ENCODE results near the gene CYBB.
"Not testable (repeated sequence)": the region's sequence is repeated elsewhere in the genome, so short reads cannot be mapped to it uniquely, and the experiment has no call there.

CYBB gene

GRCh38 chrX:37759351-37759750 lies 20.5 kb upstream of the CYBB start:
- Histone ChIP-seq H3K4me3 (ENCODE audit: insufficient read depth, low read depth, low read length) (no peak overlapping the region), H3K36me3 (ENCODE audit: control insufficient read depth, insufficient read depth, low read length) (no peaks in the 10 kb centered on the region), H3K27ac (ENCODE audit: insufficient read depth, low read depth, low read length, poor library complexity, severe bottlenecking) (no peak overlapping the region), H3K9me3 (ENCODE audit: control insufficient read depth, low read length) (no peaks in the 10 kb centered on the region), H3K27me3 (ENCODE audit: control insufficient read depth, insufficient read depth, low read length, poor library complexity, severe bottlenecking) (no peaks in the 10 kb centered on the region), H3K4me1 (ENCODE audit: control insufficient read depth, insufficient read depth, low read length) (no peaks in the 10 kb centered on the region)
- WGBS, 2 experiments: 100% methylated on average over 1 of the region's 1 CpG; no CpG with 5 or more reads in 1 of the 2 experiments

GRCh38 chrX:37759878-37760418 lies 19.9 kb upstream of the CYBB start:
- no peak overlapping the region for H3K4me3 ChIP-seq (ENCODE audit: insufficient read depth, low read depth, low read length)
- 87 to 100% methylated on average over 2 of the region's 2 CpGs for WGBS, 2 experiments
- no peak overlapping the region for H3K27ac ChIP-seq (ENCODE audit: insufficient read depth, low read depth, low read length, poor library complexity, severe bottlenecking)
- no peaks in the 10 kb centered on the region for H3K27me3 ChIP-seq (ENCODE audit: control insufficient read depth, insufficient read depth, low read length, poor library complexity, severe bottlenecking)
- no peaks in the 10 kb centered on the region for H3K36me3 ChIP-seq (ENCODE audit: control insufficient read depth, insufficient read depth, low read length)
- H3K9me3 ChIP-seq (ENCODE audit: control insufficient read depth, low read length): no peaks in the 10 kb centered on the region
- H3K4me1 ChIP-seq (ENCODE audit: control insufficient read depth, insufficient read depth, low read length): no peaks in the 10 kb centered on the region

GRCh38 chrX:37763400-37763799 lies 16.5 kb upstream of the CYBB start:
- Histone ChIP-seq H3K4me1 (ENCODE audit: control insufficient read depth, insufficient read depth, low read length) (no peaks in the 10 kb centered on the region), H3K27ac (ENCODE audit: insufficient read depth, low read depth, low read length, poor library complexity, severe bottlenecking) (no peak overlapping the region), H3K4me3 (ENCODE audit: insufficient read depth, low read depth, low read length) (no peak overlapping the region), H3K36me3 (ENCODE audit: control insufficient read depth, insufficient read depth, low read length) (no peaks in the 10 kb centered on the region), H3K27me3 (ENCODE audit: control insufficient read depth, insufficient read depth, low read length, poor library complexity, severe bottlenecking) (no peaks in the 10 kb centered on the region), H3K9me3 (ENCODE audit: control insufficient read depth, low read length) (no peaks in the 10 kb centered on the region)

- H3K4me3 ChIP-seq (ENCODE audit: insufficient read depth, low read depth, low read length): no peak overlapping the region
- no peaks in the 10 kb centered on the region for H3K36me3 ChIP-seq (ENCODE audit: control insufficient read depth, insufficient read depth, low read length)
- no peaks in the 10 kb centered on the region for H3K9me3 ChIP-seq (ENCODE audit: control insufficient read depth, low read length)
- no peak overlapping the region for H3K27ac ChIP-seq (ENCODE audit: insufficient read depth, low read depth, low read length, poor library complexity, severe bottlenecking)
- H3K27me3 ChIP-seq (ENCODE audit: control insufficient read depth, insufficient read depth, low read length, poor library complexity, severe bottlenecking): no peaks in the 10 kb centered on the region
- H3K4me1 ChIP-seq (ENCODE audit: control insufficient read depth, insufficient read depth, low read length): no peaks in the 10 kb centered on the region
These were observed 14.4 kb upstream of the CYBB start for GRCh38 chrX:37765507-37765906.

GRCh38 chrX:37767430-37767829 lies 12.4 kb upstream of the CYBB start:
- Histone ChIP-seq H3K27ac (ENCODE audit: insufficient read depth, low read depth, low read length, poor library complexity, severe bottlenecking) (no peak overlapping the region), H3K9me3 (ENCODE audit: control insufficient read depth, low read length) (no peaks in the 10 kb centered on the region), H3K4me3 (ENCODE audit: insufficient read depth, low read depth, low read length) (no peak overlapping the region), H3K4me1 (ENCODE audit: control insufficient read depth, insufficient read depth, low read length) (no peaks in the 10 kb centered on the region), H3K36me3 (ENCODE audit: control insufficient read depth, insufficient read depth, low read length) (no peaks in the 10 kb centered on the region), H3K27me3 (ENCODE audit: control insufficient read depth, insufficient read depth, low read length, poor library complexity, severe bottlenecking) (no peaks in the 10 kb centered on the region)
- WGBS, 2 experiments: 82 to 92% methylated on average over 1 of the region's 1 CpG

GRCh38 chrX:37768866-37769265 lies 11.0 kb upstream of the CYBB start:
- not testable (repeated sequence) for H3K27ac ChIP-seq (ENCODE audit: insufficient read depth, low read depth, low read length, poor library complexity, severe bottlenecking); H3K4me1 ChIP-seq (ENCODE audit: control insufficient read depth, insufficient read depth, low read length); H3K4me3 ChIP-seq (ENCODE audit: insufficient read depth, low read depth, low read length); H3K9me3 ChIP-seq (ENCODE audit: control insufficient read depth, low read length); H3K27me3 ChIP-seq (ENCODE audit: control insufficient read depth, insufficient read depth, low read length, poor library complexity, severe bottlenecking); H3K36me3 ChIP-seq (ENCODE audit: control insufficient read depth, insufficient read depth, low read length)
- 93 to 98% methylated on average over 9 of the region's 9 CpGs for WGBS, 2 experiments

GRCh38 chrX:37776283-37776986 lies 3.4 kb upstream of the CYBB start:
- Histone ChIP-seq H3K4me1 (ENCODE audit: control insufficient read depth, insufficient read depth, low read length) (no peaks in the 10 kb centered on the region), H3K27ac (ENCODE audit: insufficient read depth, low read depth, low read length, poor library complexity, severe bottlenecking) (no peak overlapping the region), H3K27me3 (ENCODE audit: control insufficient read depth, insufficient read depth, low read length, poor library complexity, severe bottlenecking) (no peaks in the 10 kb centered on the region), H3K36me3 (ENCODE audit: control insufficient read depth, insufficient read depth, low read length) (no peaks in the 10 kb centered on the region), H3K4me3 (ENCODE audit: insufficient read depth, low read depth, low read length) (no peak overlapping the region), H3K9me3 (ENCODE audit: control insufficient read depth, low read length) (no peaks in the 10 kb centered on the region)

- no peaks in the 10 kb centered on the region for H3K36me3 ChIP-seq (ENCODE audit: control insufficient read depth, insufficient read depth, low read length)
- H3K27ac ChIP-seq (ENCODE audit: insufficient read depth, low read depth, low read length, poor library complexity, severe bottlenecking): no peak overlapping the region
- no peaks in the 10 kb centered on the region for H3K9me3 ChIP-seq (ENCODE audit: control insufficient read depth, low read length)
- H3K27me3 ChIP-seq (ENCODE audit: control insufficient read depth, insufficient read depth, low read length, poor library complexity, severe bottlenecking): no peaks in the 10 kb centered on the region
- WGBS, 2 experiments: 81 to 91% methylated on average over 1 of the region's 2 CpGs
- no peak overlapping the region for H3K4me3 ChIP-seq (ENCODE audit: insufficient read depth, low read depth, low read length)
- no peaks in the 10 kb centered on the region for H3K4me1 ChIP-seq (ENCODE audit: control insufficient read depth, insufficient read depth, low read length)
These were observed 2.9 kb upstream of the CYBB start for GRCh38 chrX:37776987-37777325.

GRCh38 chrX:37781081-37781480 lies 1.2 kb downstream of the CYBB start:
- Histone ChIP-seq H3K4me1 (ENCODE audit: control insufficient read depth, insufficient read depth, low read length) (no peaks in the 10 kb centered on the region), H3K36me3 (ENCODE audit: control insufficient read depth, insufficient read depth, low read length) (no peaks in the 10 kb centered on the region), H3K9me3 (ENCODE audit: control insufficient read depth, low read length) (no peaks in the 10 kb centered on the region), H3K4me3 (ENCODE audit: insufficient read depth, low read depth, low read length) (no peak overlapping the region), H3K27me3 (ENCODE audit: control insufficient read depth, insufficient read depth, low read length, poor library complexity, severe bottlenecking) (no peaks in the 10 kb centered on the region), H3K27ac (ENCODE audit: insufficient read depth, low read depth, low read length, poor library complexity, severe bottlenecking) (no peak overlapping the region)
- WGBS, 2 experiments: 79% methylated on average over 2 of the region's 4 CpGs; no CpG with 5 or more reads in 1 of the 2 experiments

GRCh38 chrX:37781814-37782213 lies 2.0 kb downstream of the CYBB start:
- WGBS, 2 experiments: 91 to 92% methylated on average over 2 to 3 of the region's 3 CpGs
- Histone ChIP-seq H3K36me3 (ENCODE audit: control insufficient read depth, insufficient read depth, low read length) (no peaks in the 10 kb centered on the region), H3K4me1 (ENCODE audit: control insufficient read depth, insufficient read depth, low read length) (no peaks in the 10 kb centered on the region), H3K9me3 (ENCODE audit: control insufficient read depth, low read length) (no peaks in the 10 kb centered on the region), H3K4me3 (ENCODE audit: insufficient read depth, low read depth, low read length) (no peak overlapping the region), H3K27me3 (ENCODE audit: control insufficient read depth, insufficient read depth, low read length, poor library complexity, severe bottlenecking) (no peaks in the 10 kb centered on the region), H3K27ac (ENCODE audit: insufficient read depth, low read depth, low read length, poor library complexity, severe bottlenecking) (no peak overlapping the region)

- Histone ChIP-seq H3K36me3 (ENCODE audit: control insufficient read depth, insufficient read depth, low read length) (no peaks in the 10 kb centered on the region), H3K27me3 (ENCODE audit: control insufficient read depth, insufficient read depth, low read length, poor library complexity, severe bottlenecking) (no peaks in the 10 kb centered on the region), H3K4me3 (ENCODE audit: insufficient read depth, low read depth, low read length) (no peak overlapping the region), H3K27ac (ENCODE audit: insufficient read depth, low read depth, low read length, poor library complexity, severe bottlenecking) (no peak overlapping the region), H3K9me3 (ENCODE audit: control insufficient read depth, low read length) (no peaks in the 10 kb centered on the region), H3K4me1 (ENCODE audit: control insufficient read depth, insufficient read depth, low read length) (no peaks in the 10 kb centered on the region)
- 93 to 100% methylated on average over 1 of the region's 1 CpG for WGBS, 2 experiments
These were observed 2.5 kb downstream of the CYBB start for GRCh38 chrX:37782359-37782758.
